Endothelial cell of umbilical vein (primary cell): Measurements from ENCODE around the gene RAP1GDS1.

ENCODE experiments used
- EZH2 ChIP-seq: IDR thresholded peaks from 2 replicates; pipeline ENCODE4 v1.6.1; 2012; ENCODE audit warnings: borderline replicate concordance, low read depth, mild to moderate bottlenecking, moderate library complexity, low read length, inconsistent platforms; ENCODE audit not compliant: severe bottlenecking
- GATA2 ChIP-seq: IDR thresholded peaks from 2 replicates; pipeline ENCODE4 v1.7.0; 2011; ENCODE audit warnings: low read depth, mild to moderate bottlenecking, moderate library complexity, mixed read lengths, low read length; ENCODE audit not compliant: insufficient read length, insufficient read depth
- POLR2A ChIP-seq: IDR thresholded peaks from 2 replicates; pipeline ENCODE4 v1.6.1; 2012; ENCODE audit warnings: low read depth, mild to moderate bottlenecking, control low read depth, low read length
- TF ChIP-seq, protein P1 (sequence below), 2 donors: IDR thresholded peaks; 1 replicate in 1 of 2; 2 replicates in 1 of 2; pipeline ENCODE4 v1.5.1; 2011; ENCODE audit warnings: low read length in 2 of 2, mild to moderate bottlenecking in 2 of 2, moderate library complexity in 2 of 2, control low read depth in 1 of 2, inconsistent platforms in 1 of 2, low read depth in 1 of 2; ENCODE audit not compliant: insufficient read depth in 1 of 2; ENCODE audit errors: extremely low read depth in 1 of 2
- TF ChIP-seq, protein P2 (sequence below): IDR thresholded peaks from 2 replicates; pipeline ENCODE4 v1.6.1; 2011; ENCODE audit not compliant: insufficient read depth, insufficient read length

DNA sequence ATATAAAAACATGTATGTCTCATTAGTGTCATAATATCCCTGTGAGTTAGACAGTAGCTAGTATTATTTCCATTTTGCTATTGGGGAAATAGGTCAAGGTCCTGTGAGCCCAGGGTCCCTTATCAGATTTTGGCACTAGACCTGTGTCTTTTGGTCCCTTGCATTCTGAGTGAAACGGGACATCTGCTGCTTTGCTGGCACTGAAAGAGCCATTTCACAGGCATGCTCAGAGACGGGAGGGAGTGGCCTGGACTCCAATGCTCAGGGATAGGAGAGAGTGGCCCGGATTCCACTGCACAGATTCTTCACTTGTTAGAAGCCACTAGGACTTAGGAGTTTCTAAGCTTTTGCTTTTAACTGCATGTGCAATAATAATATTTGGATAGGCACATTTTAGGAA, 220.0 kb downstream of the RAP1GDS1 start:
- TF ChIP-seq GATA2 (no peak), EZH2 (no peak), POLR2A (no peak)
- TF ChIP-seq, protein P1, sequence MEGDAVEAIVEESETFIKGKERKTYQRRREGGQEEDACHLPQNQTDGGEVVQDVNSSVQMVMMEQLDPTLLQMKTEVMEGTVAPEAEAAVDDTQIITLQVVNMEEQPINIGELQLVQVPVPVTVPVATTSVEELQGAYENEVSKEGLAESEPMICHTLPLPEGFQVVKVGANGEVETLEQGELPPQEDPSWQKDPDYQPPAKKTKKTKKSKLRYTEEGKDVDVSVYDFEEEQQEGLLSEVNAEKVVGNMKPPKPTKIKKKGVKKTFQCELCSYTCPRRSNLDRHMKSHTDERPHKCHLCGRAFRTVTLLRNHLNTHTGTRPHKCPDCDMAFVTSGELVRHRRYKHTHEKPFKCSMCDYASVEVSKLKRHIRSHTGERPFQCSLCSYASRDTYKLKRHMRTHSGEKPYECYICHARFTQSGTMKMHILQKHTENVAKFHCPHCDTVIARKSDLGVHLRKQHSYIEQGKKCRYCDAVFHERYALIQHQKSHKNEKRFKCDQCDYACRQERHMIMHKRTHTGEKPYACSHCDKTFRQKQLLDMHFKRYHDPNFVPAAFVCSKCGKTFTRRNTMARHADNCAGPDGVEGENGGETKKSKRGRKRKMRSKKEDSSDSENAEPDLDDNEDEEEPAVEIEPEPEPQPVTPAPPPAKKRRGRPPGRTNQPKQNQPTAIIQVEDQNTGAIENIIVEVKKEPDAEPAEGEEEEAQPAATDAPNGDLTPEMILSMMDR (IDR thresholded peaks at IDR 0.05; ENCODE audit: extremely low read depth in 1 of 2, insufficient read depth in 1 of 2, low read depth in 1 of 2, low read length in 2 of 2) = no peak
- TF ChIP-seq, protein P2, sequence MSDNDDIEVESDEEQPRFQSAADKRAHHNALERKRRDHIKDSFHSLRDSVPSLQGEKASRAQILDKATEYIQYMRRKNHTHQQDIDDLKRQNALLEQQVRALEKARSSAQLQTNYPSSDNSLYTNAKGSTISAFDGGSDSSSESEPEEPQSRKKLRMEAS = no peak
